ENCODE data around the gene COL27A1. TPM values are rescaled to one million over a fixed set of nuclear protein-coding genes. Genes with fewer than 3 reads are reported as not detected.

Gene COL27A1
- total and polyA plus RNA-seq, 12 donors = 3.0 to 99.8 (median 11.9) TPM

GRCh38 chr9:114314256-114314867 lies 159.0 kb downstream of the COL27A1 start:
- DNase-seq = peak in 4 of 7 donors; percentile 1 to 25 (median 6)
- TF ChIP-seq CTCF (IDR thresholded peaks at IDR 0.05) (no peak), POLR2A (IDR thresholded peaks at IDR 0.05) (no peak)
- Histone ChIP-seq H3K4me1 (replicated peaks in 1 of 2) (no peaks in the 10 kb centered on the region), H3K9me3 (replicated peaks in 1 of 3) (no peaks in the 10 kb centered on the region), H3K36me3 (replicated peaks in 1 of 2) (no peaks in the 10 kb centered on the region), H3K4me3 (no peak overlapping the region), H3K27ac (no peak overlapping the region), H3K27me3 (no peaks in the 10 kb centered on the region)
- intact Hi-C loops (cut with DNase I) = no loop called here
- WGBS, 4 donors = 81 to 85% (median 84%) methylated on average over 7 of the region's 7 CpGs

- peak in 6 of 7 donors; percentile 8 to 44 (median 22) for DNase-seq
- Histone ChIP-seq H3K4me1 (replicated peaks in 1 of 2) (no peaks in the 10 kb centered on the region), H3K27me3 (no peaks in the 10 kb centered on the region), H3K4me3 (no peak overlapping the region), H3K27ac (no peak overlapping the region), H3K9me3 (replicated peaks in 1 of 3) (no peaks in the 10 kb centered on the region), H3K36me3 (replicated peaks in 1 of 2) (no peaks in the 10 kb centered on the region)
- intact Hi-C loops (cut with DNase I) = no loop called here
- TF ChIP-seq CTCF (IDR thresholded peaks at IDR 0.05) = no peak
- no peak for TF ChIP-seq POLR2A (IDR thresholded peaks at IDR 0.05)
- 83 to 88% (median 84%) methylated on average over 8 of the region's 8 CpGs for WGBS, 4 donors
Observed at GRCh38 chr9:114314881-114315722, 159.8 kb downstream of the COL27A1 start.

- peak in 3 of 7 donors; percentile 2 to 12 (median 2) for DNase-seq
- Histone ChIP-seq H3K36me3 (replicated peaks in 1 of 2) (no peaks in the 10 kb centered on the region), H3K4me3 (no peak overlapping the region), H3K27me3 (no peaks in the 10 kb centered on the region), H3K9me3 (replicated peaks in 1 of 3) (no peaks in the 10 kb centered on the region), H3K27ac (no peak overlapping the region), H3K4me1 (replicated peaks in 1 of 2) (no peaks in the 10 kb centered on the region)
- intact Hi-C loops (cut with DNase I) = no loop called here
- WGBS, 4 donors = 78 to 87% (median 80%) methylated on average over 8 of the region's 8 CpGs
- TF ChIP-seq CTCF (IDR thresholded peaks at IDR 0.05) (no peak), POLR2A (IDR thresholded peaks at IDR 0.05) (no peak)
Observed at GRCh38 chr9:114315723-114316363, 160.5 kb downstream of the COL27A1 start.

- TF ChIP-seq POLR2A (IDR thresholded peaks at IDR 0.05) (no peak), CTCF (IDR thresholded peaks at IDR 0.05) (no peak)
- Histone ChIP-seq H3K36me3 (replicated peaks in 1 of 2) (no peaks in the 10 kb centered on the region), H3K4me1 (replicated peaks in 1 of 2) (no peaks in the 10 kb centered on the region), H3K9me3 (replicated peaks in 1 of 3) (no peaks in the 10 kb centered on the region), H3K4me3 (no peak overlapping the region), H3K27me3 (no peaks in the 10 kb centered on the region), H3K27ac (no peak overlapping the region)
- intact Hi-C loops (cut with DNase I) = no loop called here
- peak in 4 of 7 donors; percentile 3 to 36 (median 10) for DNase-seq
- 76 to 82% (median 77%) methylated on average over 10 of the region's 10 CpGs for WGBS, 4 donors
Observed at GRCh38 chr9:114316605-114317230, 161.4 kb downstream of the COL27A1 start.

All from adrenal gland (tissue), 12 donors.